Heart right ventricle (tissue), 16 donors: ENCODE data around the gene AK4. TPM values are rescaled to one million over a fixed set of nuclear protein-coding genes. Genes with fewer than 3 reads are reported as not detected.
A peak's percentile ranks its signal among the peaks of the same experiment; 100 is the strongest.
"Not testable (repeated sequence)": the region's sequence is repeated elsewhere in the genome, so short reads cannot be mapped to it uniquely, and the experiment has no call there.

Experiments
- ATAC-seq, 8 donors: fragments of 200-7000 bp; cut with Tn5 transposase; one replicate each; pipeline ENCODE4 v1.9.1; 2020; ENCODE audit warnings: mild to moderate bottlenecking in 8 of 8, moderate library complexity in 8 of 8, moderate number of reproducible peaks in 1 of 8
- DNase-seq, 2 donors: peaks; one replicate each; pipeline ENCODE4 v3.0.0-alpha.2; 2020
- H3K27ac ChIP-seq, 10 donors: fragments of 200-600 bp; sonication (generic) in 2 of 10; one replicate each; pipeline versions ENCODE4 v1.5.0 to v1.8.0; 2020 to 2022; ENCODE audit warnings: mild to moderate bottlenecking in 3 of 10
- H3K27me3 ChIP-seq, 7 donors: fragments of 200-600 bp; one replicate each; pipeline ENCODE4 v1.8.0; 2021 to 2022; ENCODE audit warnings: mild to moderate bottlenecking in 2 of 7
- H3K36me3 ChIP-seq, 9 donors: fragments of 200-600 bp; sonication (generic) in 1 of 9; one replicate each; pipeline versions ENCODE4 v1.5.0 to v1.8.0; 2020 to 2022; ENCODE audit warnings: mild to moderate bottlenecking in 2 of 9
- H3K4me1 ChIP-seq, 9 donors: fragments of 200-600 bp; sonication (generic) in 1 of 9; one replicate each; pipeline versions ENCODE4 v1.5.0 to v1.8.0; 2020 to 2022; ENCODE audit warnings: mild to moderate bottlenecking in 4 of 9
- H3K4me3 ChIP-seq, 10 donors: fragments of 200-600 bp; sonication (generic) in 2 of 10; one replicate each; pipeline versions ENCODE4 v1.5.0 to v1.8.0; 2020 to 2022; ENCODE audit warnings: mild to moderate bottlenecking in 7 of 10, moderate library complexity in 2 of 10
- H3K9me3 ChIP-seq, 11 donors: fragments of 200-600 bp in 10 of 11; sonication (generic) in 2 of 11; one replicate each; pipeline versions ENCODE4 v1.5.0 to v1.8.0; 2013 to 2022; ENCODE audit warnings: mild to moderate bottlenecking in 2 of 11, control low read depth in 1 of 11, moderate library complexity in 1 of 11
- WGBS, 2 donors: extraction: QIAGEN DNeasy Blood & Tissue Kit; methylation state at CpG; one replicate each; pipeline ENCODE4 v1.1.7; 2013; ENCODE audit warnings: inconsistent platforms in 1 of 2; 5-methylcytosine and 5-hydroxymethylcytosine counted together
- intact Hi-C, 10 donors: fragments of 100-400 bp; cut with DNase I; formaldehyde crosslinking; loops; one replicate each; pipeline versions ENCODE4 v1.11.1 to v1.14.2; 2022
- polyA plus RNA-seq, 2 donors: library from polyadenylated mRNA; stranded (reverse); fragments of 200-250 nt; gene quantifications; one replicate each; pipeline ENCODE4 v1.2.3, GENCODE V29; 2013
- total RNA-seq, 10 donors: library from RNA; stranded (reverse); fragmentation: NEBNext Ultra II Directional in 3 of 10; extraction: Animal tissue kit (Norgen Biotek cat#: 25700) in 3 of 10; gene quantifications; one replicate each; pipeline versions ENCODE4 v1.2.1 to v1.2.4, GENCODE V29; 2021 to 2023
- TF ChIP-seq, protein P1 (sequence below), 9 donors: fragments of 200-600 bp; sonication (generic) in 2 of 9; IDR thresholded peaks; one replicate each; pipeline versions ENCODE4 v1.5.0 to v1.8.0; 2021 to 2022; ENCODE audit warnings: antibody characterized with exemption in 9 of 9, mild to moderate bottlenecking in 5 of 9, moderate library complexity in 1 of 9
- donor health status: Arrhythmogenic right ventricular cardiomyopathy.
- donor health status: ischemic (EF 13 %, LVEDD 7.1; RV severe dilation, severe dysfunction).
- donor health status: healthy with polysubstance abuse.
- donor health status: DM: no; HTN: yes; CAD: no.
- donor health status: DM: no; HTN: no; CAD: no.
- donor health status: ischemic (EF 25% LVEDD 6.9; RV normal size, moderate dysfunction).
- donor health status: ischemic (EF 25% LVEDD 5.7; RV mildly dilated, moderate dysfunction).
- donor health status: healthy.
- donor health status: DM: yes; HTN: yes; CAD: no.
- donor health status: Ischemic cardiomyopathy.
- donor health status: ischemic (EF 35%, LVEDD 5.7; RV mildly dilated, moderate dysfunction).
- donor health status: nonischemic (EF 11% LVEDD 7.7; RV severe dilation, severe dysfunction).
- donor health status: DM: yes; HTN: yes; CAD: no.
- donor health status: PGD.
- donor health status: ischemic (EF 29% LVEDD 5.4; RV normal size, mild dysfunction).
- donor health status: nonischemic (EF 23%, LVEDD 6.1; RV moderate dilation, normal function).

The AK4 gene
- total and polyA plus RNA-seq, 12 donors, result 9.9 to 179 (median 142) TPM

DNA sequence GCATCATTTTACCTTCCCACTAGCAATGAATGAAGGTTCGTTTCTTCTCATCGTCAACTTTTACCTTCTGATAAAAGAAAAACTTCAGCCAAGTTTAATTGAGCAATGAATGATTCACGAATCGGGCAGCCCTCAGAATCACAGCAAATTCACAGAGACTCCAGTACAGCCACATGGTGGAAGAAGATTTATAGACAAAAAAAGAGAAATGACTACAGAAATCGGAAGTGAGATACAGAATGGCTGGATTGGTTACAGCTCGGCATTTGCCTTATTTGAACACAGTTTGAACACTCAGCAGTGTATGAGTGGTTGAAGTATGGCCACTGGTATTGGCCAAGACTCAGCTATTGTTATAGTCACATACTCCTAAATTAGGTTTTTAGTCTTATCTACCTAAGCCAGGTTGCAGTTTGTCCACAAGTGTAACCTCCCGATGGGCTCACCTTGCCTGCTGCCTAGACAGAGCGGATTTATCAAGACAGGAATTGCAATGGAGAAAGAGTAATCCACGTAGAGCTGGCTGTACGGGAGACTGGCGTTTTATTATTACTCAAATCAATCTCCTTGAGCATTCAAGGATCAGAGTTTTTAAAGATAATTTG is 15.3 kb downstream of the AK4 start:
- peak overlapping the region in 2 of 10 donors; percentile 24 to 37 for H3K27ac ChIP-seq
- H3K9me3 ChIP-seq, result no peaks in the 10 kb centered on the region
- no peak overlapping the region for H3K4me3 ChIP-seq
- no peaks in the 10 kb centered on the region for H3K27me3 ChIP-seq
- intact Hi-C loops, result no loop called here
- ATAC-seq, result peak in 1 of 8 donors; percentile 26
- no peaks in the 10 kb centered on the region for H3K36me3 ChIP-seq
- 71 to 73% methylated on average over 11 of the region's 11 CpGs for WGBS, 2 donors
- H3K4me1 ChIP-seq, result peaks cover 0 to 64% (median 32%) of the 10 kb centered on the region in 9 donors
- TF ChIP-seq, protein P1, sequence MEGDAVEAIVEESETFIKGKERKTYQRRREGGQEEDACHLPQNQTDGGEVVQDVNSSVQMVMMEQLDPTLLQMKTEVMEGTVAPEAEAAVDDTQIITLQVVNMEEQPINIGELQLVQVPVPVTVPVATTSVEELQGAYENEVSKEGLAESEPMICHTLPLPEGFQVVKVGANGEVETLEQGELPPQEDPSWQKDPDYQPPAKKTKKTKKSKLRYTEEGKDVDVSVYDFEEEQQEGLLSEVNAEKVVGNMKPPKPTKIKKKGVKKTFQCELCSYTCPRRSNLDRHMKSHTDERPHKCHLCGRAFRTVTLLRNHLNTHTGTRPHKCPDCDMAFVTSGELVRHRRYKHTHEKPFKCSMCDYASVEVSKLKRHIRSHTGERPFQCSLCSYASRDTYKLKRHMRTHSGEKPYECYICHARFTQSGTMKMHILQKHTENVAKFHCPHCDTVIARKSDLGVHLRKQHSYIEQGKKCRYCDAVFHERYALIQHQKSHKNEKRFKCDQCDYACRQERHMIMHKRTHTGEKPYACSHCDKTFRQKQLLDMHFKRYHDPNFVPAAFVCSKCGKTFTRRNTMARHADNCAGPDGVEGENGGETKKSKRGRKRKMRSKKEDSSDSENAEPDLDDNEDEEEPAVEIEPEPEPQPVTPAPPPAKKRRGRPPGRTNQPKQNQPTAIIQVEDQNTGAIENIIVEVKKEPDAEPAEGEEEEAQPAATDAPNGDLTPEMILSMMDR (IDR thresholded peaks at IDR 0.05), result no peak
- DNase-seq, result no peak

- ATAC-seq, intact Hi-C loops, H3K27me3 ChIP-seq, H3K36me3 ChIP-seq, H3K4me3 ChIP-seq, DNase-seq, H3K9me3 ChIP-seq: not testable (repeated sequence)
- H3K27ac ChIP-seq, result peak overlapping the region in 2 of 10 donors; percentile 37
- peaks cover 0 to 72% (median 32%) of the 10 kb centered on the region in 9 donors for H3K4me1 ChIP-seq
- WGBS, 2 donors, result 92 to 95% methylated on average over 3 of the region's 3 CpGs
These were observed 16.1 kb downstream of the AK4 start for GRCh38 chr1:65164101-65164500.

- DNase-seq (no peak), ATAC-seq (peak in 1 of 8 donors; percentile 46)
- Histone ChIP-seq H3K27me3 (no peaks in the 10 kb centered on the region), H3K4me3 (no peak overlapping the region), H3K27ac (peak overlapping the region in 1 of 10 donors; percentile 37), H3K4me1 (peaks cover 0 to 77% (median 30%) of the 10 kb centered on the region in 9 donors), H3K36me3 (no peaks in the 10 kb centered on the region), H3K9me3 (no peaks in the 10 kb centered on the region)
- TF ChIP-seq, protein P1 (IDR thresholded peaks at IDR 0.05), result no peak
- intact Hi-C loops, result no loop called here
These were observed 16.6 kb downstream of the AK4 start for GRCh38 chr1:65164633-65165032.

DNA sequence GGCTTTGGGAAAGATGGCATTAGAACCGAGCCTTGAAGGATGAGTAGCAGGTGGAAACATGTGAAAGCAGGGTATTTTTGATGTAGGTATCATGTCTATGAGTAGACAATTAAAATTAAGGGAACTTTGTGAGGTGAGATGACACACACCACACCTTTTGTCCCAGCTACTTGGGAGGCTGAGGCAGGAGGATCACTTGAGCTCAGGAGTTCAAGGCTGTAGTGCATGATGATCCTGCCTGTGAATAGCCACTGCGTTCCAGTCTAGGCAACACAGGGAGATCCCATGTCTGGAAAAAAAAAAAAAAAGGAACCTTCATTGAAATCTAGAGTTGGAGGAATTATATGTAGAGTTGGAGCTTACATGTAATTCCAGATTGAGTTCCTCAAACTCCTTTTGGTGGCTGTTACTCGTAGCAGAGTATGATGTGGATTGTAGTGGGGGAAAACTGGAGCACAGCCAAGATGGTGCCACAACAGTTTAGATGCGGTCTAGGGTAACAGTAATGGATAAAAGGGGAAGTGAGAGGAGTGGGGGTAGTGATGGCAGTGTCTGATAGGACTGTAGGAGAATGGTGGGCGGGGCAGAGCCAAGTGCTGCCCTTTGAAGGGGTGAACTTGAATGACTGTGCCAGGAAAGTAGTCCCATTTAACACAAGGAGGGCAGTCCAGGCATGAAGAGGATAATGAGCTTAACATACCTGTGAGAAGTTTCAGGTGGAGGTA is 17.4 kb downstream of the AK4 start:
- ATAC-seq, result peak in 5 of 8 donors; percentile 11 to 48 (median 15)
- TF ChIP-seq, protein P1 (IDR thresholded peaks at IDR 0.05), result no peak
- no peaks in the 10 kb centered on the region for H3K36me3 ChIP-seq
- H3K27me3 ChIP-seq, result no peaks in the 10 kb centered on the region
- 68 to 77% methylated on average over 5 of the region's 5 CpGs for WGBS, 2 donors
- H3K4me1 ChIP-seq, result peaks cover 0 to 85% (median 33%) of the 10 kb centered on the region in 9 donors
- DNase-seq, result peak in 1 of 2 donors; percentile 21
- no peak overlapping the region for H3K4me3 ChIP-seq
- no peaks in the 10 kb centered on the region for H3K9me3 ChIP-seq
- H3K27ac ChIP-seq, result peak overlapping the region in 2 of 10 donors; percentile 10 to 32
- intact Hi-C loops, result no loop called here
